ENCODE results near the gene PXDC1.
A peak's percentile ranks its signal among the peaks of the same experiment; 100 is the strongest.
"Not testable (repeated sequence)": the region's sequence is repeated elsewhere in the genome, so short reads cannot be mapped to it uniquely, and the experiment has no call there.

The PXDC1 gene

GRCh38 chr6:3764516-3765335, 13.2 kb upstream of the PXDC1 start:
- DNase-seq (ENCODE audit: extremely low spot score, insufficient read length, low read depth) = no peak
- no peak for FAIRE-seq

GRCh38 chr6:3762852-3763251, 11.3 kb upstream of the PXDC1 start:
- no peak for FAIRE-seq

GRCh38 chr6:3762359-3762758, 10.8 kb upstream of the PXDC1 start:
- FAIRE-seq (no peak), DNase-seq (ENCODE audit: extremely low spot score, insufficient read length, low read depth) (no peak)

More at GRCh38 chr6:3762852-3763251, 11.3 kb upstream of the PXDC1 start:
- no peak for DNase-seq (ENCODE audit: extremely low spot score, insufficient read length, low read depth)

GRCh38 chr6:3761989-3762270, 10.4 kb upstream of the PXDC1 start:
- no peak for FAIRE-seq
- DNase-seq (ENCODE audit: extremely low spot score, insufficient read length, low read depth) = no peak

GRCh38 chr6:3759646-3760232, 8.2 kb upstream of the PXDC1 start:
- DNase-seq (ENCODE audit: extremely low spot score, insufficient read length, low read depth) = no peak
- FAIRE-seq = no peak

- no peak for FAIRE-seq
- no peak for DNase-seq (ENCODE audit: extremely low spot score, insufficient read length, low read depth)
These were observed 7.3 kb upstream of the PXDC1 start for GRCh38 chr6:3758842-3759144.

- not testable (repeated sequence) for FAIRE-seq; DNase-seq (ENCODE audit: extremely low spot score, insufficient read length, low read depth)
These were observed 6.7 kb upstream of the PXDC1 start for GRCh38 chr6:3757998-3758841.

- no peak for FAIRE-seq
- DNase-seq (ENCODE audit: extremely low spot score, insufficient read length, low read depth) = no peak
These were observed 5.7 kb upstream of the PXDC1 start for GRCh38 chr6:3757241-3757641.

GRCh38 chr6:3756546-3756945, 5.0 kb upstream of the PXDC1 start:
- no peak for FAIRE-seq

GRCh38 chr6:3755637-3756545, 4.4 kb upstream of the PXDC1 start:
- no peak for DNase-seq (ENCODE audit: extremely low spot score, insufficient read length, low read depth)
- no peak for FAIRE-seq

More at GRCh38 chr6:3756546-3756945, 5.0 kb upstream of the PXDC1 start:
- DNase-seq (ENCODE audit: extremely low spot score, insufficient read length, low read depth) = no peak

- DNase-seq (ENCODE audit: extremely low spot score, insufficient read length, low read depth) (no peak), FAIRE-seq (no peak)
These were observed 3.3 kb upstream of the PXDC1 start for GRCh38 chr6:3754776-3755175.

- DNase-seq (ENCODE audit: extremely low spot score, insufficient read length, low read depth); FAIRE-seq: not testable (repeated sequence)
These were observed 2.7 kb upstream of the PXDC1 start for GRCh38 chr6:3754032-3754725.

GRCh38 chr6:3753228-3753835, 1.8 kb upstream of the PXDC1 start:
- FAIRE-seq (no peak), DNase-seq (ENCODE audit: extremely low spot score, insufficient read length, low read depth) (no peak)

GRCh38 chr6:3752531-3753227, 1.2 kb upstream of the PXDC1 start:
- FAIRE-seq (no peak), DNase-seq (ENCODE audit: extremely low spot score, insufficient read length, low read depth) (no peak)

GRCh38 chr6:3751730-3752530, 417 bp upstream of the PXDC1 start:
- FAIRE-seq = peak; percentile 73

GRCh38 chr6:3750317-3751076, 1.0 kb downstream of the PXDC1 start:
- FAIRE-seq (no peak), DNase-seq (ENCODE audit: extremely low spot score, insufficient read length, low read depth) (no peak)

More at GRCh38 chr6:3751730-3752530, 417 bp upstream of the PXDC1 start:
- peak; percentile 54 for DNase-seq (ENCODE audit: extremely low spot score, insufficient read length, low read depth)

- FAIRE-seq (no peak), DNase-seq (ENCODE audit: extremely low spot score, insufficient read length, low read depth) (no peak)
These were observed 1.6 kb downstream of the PXDC1 start for GRCh38 chr6:3749977-3750316.
